GM23338 (cell line): Measurements from ENCODE around the gene IFNLR1. TPM values are rescaled to one million over a fixed set of nuclear protein-coding genes. Genes with fewer than 3 reads are reported as not detected.

Source experiments
- ATAC-seq: fragments of 200-7000 bp; cut with Tn5 transposase; 3 replicates; pipeline ENCODE4 v1.9.1; 2020
- DNase-seq: peaks from one replicate; pipeline ENCODE4 v3.0.0-alpha.2; 2015; ENCODE audit warnings: low spot score
- H2AFZ ChIP-seq: fragments of 200-600 bp; sonication (generic); 2 replicates; pipeline ENCODE4 v1.8.0; 2016; ENCODE audit warnings: antibody characterized with exemption, mild to moderate bottlenecking, moderate library complexity
- H3F3A ChIP-seq: fragments of 200-600 bp; sonication (generic); replicated peaks from 2 replicates; pipeline ENCODE4 v1.8.0; 2017; ENCODE audit warnings: antibody characterized with exemption, mixed run types, low read depth
- H3K27ac ChIP-seq: fragments of 200-600 bp; sonication (generic); 2 replicates; pipeline ENCODE4 v1.6.1; 2016; ENCODE audit warnings: low read depth
- H3K27me3 ChIP-seq: fragments of 200-600 bp; sonication (generic); 2 replicates; pipeline ENCODE4 v1.8.0; 2016; ENCODE audit warnings: mild to moderate bottlenecking, mixed run types, moderate library complexity; ENCODE audit not compliant: insufficient read depth
- H3K36me3 ChIP-seq: fragments of 200-600 bp; sonication (generic); 2 replicates; pipeline ENCODE4 v1.8.0; 2016; ENCODE audit warnings: mild to moderate bottlenecking; ENCODE audit not compliant: insufficient read depth
- H3K4me1 ChIP-seq: fragments of 200-600 bp; sonication (generic); 2 replicates; pipeline ENCODE4 v1.8.0; 2016; ENCODE audit warnings: mild to moderate bottlenecking, moderate library complexity; ENCODE audit not compliant: insufficient read depth
- H3K4me2 ChIP-seq: fragments of 200-600 bp; sonication (generic); 2 replicates; pipeline ENCODE4 v1.7.1; 2017; ENCODE audit warnings: mixed run types
- H3K4me3 ChIP-seq: fragments of 200-600 bp; sonication (generic); 2 replicates; pipeline ENCODE4 v1.6.1; 2016; ENCODE audit warnings: mixed run types
- H3K79me2 ChIP-seq: fragments of 200-600 bp; sonication (generic); replicated peaks from 2 replicates; pipeline ENCODE4 v1.8.0; 2017; ENCODE audit warnings: mild to moderate bottlenecking; ENCODE audit not compliant: insufficient read depth
- H3K9me2 ChIP-seq: fragments of 200-600 bp; sonication (generic); 2 replicates; pipeline ENCODE4 v1.8.0; 2017; ENCODE audit not compliant: insufficient read depth
- H4K20me1 ChIP-seq: fragments of 200-600 bp; sonication (generic); replicated peaks from 2 replicates; pipeline ENCODE4 v1.8.0; 2017; ENCODE audit warnings: mild to moderate bottlenecking; ENCODE audit not compliant: insufficient read depth
- H3K27ac Mint-ChIP-seq: 2 replicates; pipeline ENCODE4 v1.8.0; 2020; ENCODE audit warnings: inconsistent platforms, mild to moderate bottlenecking, moderate library complexity, mixed read lengths
- H3K27me3 Mint-ChIP-seq: 3 replicates; pipeline ENCODE4 v1.8.0; 2022; ENCODE audit warnings: low read depth, mild to moderate bottlenecking, moderate library complexity, mixed read lengths, inconsistent platforms; ENCODE audit not compliant: insufficient read depth, poor library complexity
- H3K36me3 Mint-ChIP-seq: 3 replicates; pipeline ENCODE4 v1.8.0; 2021; ENCODE audit warnings: low read depth, mild to moderate bottlenecking, inconsistent platforms, moderate library complexity, mixed read lengths
- H3K4me1 Mint-ChIP-seq: 3 replicates; pipeline ENCODE4 v1.8.0; 2020; ENCODE audit warnings: mild to moderate bottlenecking, inconsistent platforms, mixed read lengths
- H3K4me3 Mint-ChIP-seq: 3 replicates; pipeline ENCODE4 v1.8.0; 2021; ENCODE audit warnings: moderate library complexity, mild to moderate bottlenecking, inconsistent platforms, mixed read lengths
- H3K9me3 Mint-ChIP-seq: 3 replicates; pipeline ENCODE4 v1.8.0; 2020; ENCODE audit warnings: moderate library complexity, mild to moderate bottlenecking, inconsistent platforms, mixed read lengths
- CREB1 ChIP-seq: fragments of 250-450 bp; sonication (Bioruptor Pico); IDR thresholded peaks from 2 replicates; pipeline ENCODE4 v1.5.0; 2020; ENCODE audit warnings: low read depth, mild to moderate bottlenecking, moderate library complexity
- EZH2 ChIP-seq: fragments of 200-600 bp; sonication (generic); IDR thresholded peaks from one replicate; pipeline ENCODE4 v1.8.0; 2017; ENCODE audit warnings: antibody characterized with exemption, mild to moderate bottlenecking, low read depth; ENCODE audit not compliant: unreplicated experiment
- EZH2phosphoT487 ChIP-seq: fragments of 200-600 bp; sonication (generic); IDR thresholded peaks from one replicate; pipeline ENCODE4 v1.8.1; 2018; ENCODE audit warnings: antibody characterized with exemption; ENCODE audit not compliant: unreplicated experiment
- JUNB ChIP-seq: IDR thresholded peaks from one replicate; pipeline ENCODE4 v1.6.1; 2016; ENCODE audit warnings: antibody characterized with exemption; ENCODE audit not compliant: unreplicated experiment
- NANOG ChIP-seq: IDR thresholded peaks from 2 replicates; pipeline ENCODE4 v1.6.1; 2016; ENCODE audit warnings: antibody characterized with exemption, borderline replicate concordance
- POLR2AphosphoS5 ChIP-seq: IDR thresholded peaks from 2 replicates; pipeline ENCODE4 v1.6.1; 2016; ENCODE audit warnings: antibody characterized with exemption, low read depth
- REST ChIP-seq: IDR thresholded peaks from one replicate; pipeline ENCODE4 v1.6.1; 2018; ENCODE audit warnings: antibody characterized with exemption; ENCODE audit not compliant: unreplicated experiment
- STAT1 ChIP-seq: IDR thresholded peaks from one replicate; pipeline ENCODE4 v1.6.1; 2016; ENCODE audit warnings: antibody characterized with exemption; ENCODE audit not compliant: unreplicated experiment
- ZNF114 ChIP-seq: fragments of 250-450 bp; sonication (Bioruptor Pico); IDR thresholded peaks from 2 replicates; pipeline ENCODE4 v1.5.0; 2020; ENCODE audit warnings: mild to moderate bottlenecking, moderate library complexity
- ZNF331 ChIP-seq: fragments of 250-450 bp; sonication (Bioruptor Pico); IDR thresholded peaks from 2 replicates; pipeline ENCODE4 v1.5.0; 2020; ENCODE audit warnings: low read depth, mild to moderate bottlenecking, moderate library complexity
- polyA plus RNA-seq: library from polyadenylated mRNA; unstranded; fragments of >200 nt; fragmentation: Nextera tagmentation; extraction: Ambion mirVana; gene quantifications from 2 replicates; pipeline ENCODE4 v1.2.1, GENCODE V29; 2016
- total RNA-seq: library from RNA; depleted of rRNA; stranded (reverse); fragments of >200 nt; shearing (Covaris generic); gene quantifications from 2 replicates; pipeline ENCODE4 v1.2.3, GENCODE V29; 2014
- TF ChIP-seq, protein P1 (sequence below), 2 experiments: fragments of 200-600 bp in 1 of 2; sonication (generic) in 1 of 2; conservative IDR thresholded peaks; 2 replicates each; pipeline versions ENCODE4 v1.5.1 to v1.6.1; 2016 to 2017; ENCODE audit warnings: antibody characterized with exemption in 2 of 2, low read depth in 2 of 2, mild to moderate bottlenecking in 2 of 2, moderate library complexity in 1 of 2
- TF ChIP-seq, protein P2 (sequence below): IDR thresholded peaks from 2 replicates; pipeline ENCODE4 v1.6.1; 2016; ENCODE audit warnings: antibody characterized with exemption
- TF ChIP-seq, protein P3 (sequence below): fragments of 250-450 bp; sonication (Bioruptor Pico); IDR thresholded peaks from 2 replicates; pipeline ENCODE4 v1.5.0; 2020; ENCODE audit warnings: mild to moderate bottlenecking, moderate library complexity

The IFNLR1 gene
- total and polyA plus RNA-seq, 2 experiments from 2014 or later = 4.2 to 6.2 TPM

- no peaks in the 10 kb centered on the region for H3K36me3 Mint-ChIP-seq
- H2AFZ ChIP-seq = no peak overlapping the region
- H3K9me2 ChIP-seq = no peaks in the 10 kb centered on the region
- no peaks in the 10 kb centered on the region for H4K20me1 ChIP-seq
- H3K27ac ChIP-seq = no peak overlapping the region
- H3K36me3 ChIP-seq = no peaks in the 10 kb centered on the region
- ATAC-seq (no peak), DNase-seq (no peak)
- no peaks in the 10 kb centered on the region for H3K4me1 ChIP-seq
- no peak for TF ChIP-seq ZNF114 (CRISPR knock-in tag)
- TF ChIP-seq REST = no peak
- no peak for TF ChIP-seq NANOG
- no peak for TF ChIP-seq EZH2phosphoT487
- TF ChIP-seq CREB1 = no peak
- TF ChIP-seq, protein P1, sequence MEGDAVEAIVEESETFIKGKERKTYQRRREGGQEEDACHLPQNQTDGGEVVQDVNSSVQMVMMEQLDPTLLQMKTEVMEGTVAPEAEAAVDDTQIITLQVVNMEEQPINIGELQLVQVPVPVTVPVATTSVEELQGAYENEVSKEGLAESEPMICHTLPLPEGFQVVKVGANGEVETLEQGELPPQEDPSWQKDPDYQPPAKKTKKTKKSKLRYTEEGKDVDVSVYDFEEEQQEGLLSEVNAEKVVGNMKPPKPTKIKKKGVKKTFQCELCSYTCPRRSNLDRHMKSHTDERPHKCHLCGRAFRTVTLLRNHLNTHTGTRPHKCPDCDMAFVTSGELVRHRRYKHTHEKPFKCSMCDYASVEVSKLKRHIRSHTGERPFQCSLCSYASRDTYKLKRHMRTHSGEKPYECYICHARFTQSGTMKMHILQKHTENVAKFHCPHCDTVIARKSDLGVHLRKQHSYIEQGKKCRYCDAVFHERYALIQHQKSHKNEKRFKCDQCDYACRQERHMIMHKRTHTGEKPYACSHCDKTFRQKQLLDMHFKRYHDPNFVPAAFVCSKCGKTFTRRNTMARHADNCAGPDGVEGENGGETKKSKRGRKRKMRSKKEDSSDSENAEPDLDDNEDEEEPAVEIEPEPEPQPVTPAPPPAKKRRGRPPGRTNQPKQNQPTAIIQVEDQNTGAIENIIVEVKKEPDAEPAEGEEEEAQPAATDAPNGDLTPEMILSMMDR (conservative IDR thresholded peaks at IDR 0.05; ENCODE audit: low read depth in 2 of 2) = no peak
- no peak for TF ChIP-seq EZH2
- no peak for TF ChIP-seq POLR2AphosphoS5
- TF ChIP-seq, protein P2, sequence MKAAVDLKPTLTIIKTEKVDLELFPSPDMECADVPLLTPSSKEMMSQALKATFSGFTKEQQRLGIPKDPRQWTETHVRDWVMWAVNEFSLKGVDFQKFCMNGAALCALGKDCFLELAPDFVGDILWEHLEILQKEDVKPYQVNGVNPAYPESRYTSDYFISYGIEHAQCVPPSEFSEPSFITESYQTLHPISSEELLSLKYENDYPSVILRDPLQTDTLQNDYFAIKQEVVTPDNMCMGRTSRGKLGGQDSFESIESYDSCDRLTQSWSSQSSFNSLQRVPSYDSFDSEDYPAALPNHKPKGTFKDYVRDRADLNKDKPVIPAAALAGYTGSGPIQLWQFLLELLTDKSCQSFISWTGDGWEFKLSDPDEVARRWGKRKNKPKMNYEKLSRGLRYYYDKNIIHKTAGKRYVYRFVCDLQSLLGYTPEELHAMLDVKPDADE = no peak
- TF ChIP-seq ZNF331 = no peak
- no peak for TF ChIP-seq JUNB
- TF ChIP-seq, protein P3, sequence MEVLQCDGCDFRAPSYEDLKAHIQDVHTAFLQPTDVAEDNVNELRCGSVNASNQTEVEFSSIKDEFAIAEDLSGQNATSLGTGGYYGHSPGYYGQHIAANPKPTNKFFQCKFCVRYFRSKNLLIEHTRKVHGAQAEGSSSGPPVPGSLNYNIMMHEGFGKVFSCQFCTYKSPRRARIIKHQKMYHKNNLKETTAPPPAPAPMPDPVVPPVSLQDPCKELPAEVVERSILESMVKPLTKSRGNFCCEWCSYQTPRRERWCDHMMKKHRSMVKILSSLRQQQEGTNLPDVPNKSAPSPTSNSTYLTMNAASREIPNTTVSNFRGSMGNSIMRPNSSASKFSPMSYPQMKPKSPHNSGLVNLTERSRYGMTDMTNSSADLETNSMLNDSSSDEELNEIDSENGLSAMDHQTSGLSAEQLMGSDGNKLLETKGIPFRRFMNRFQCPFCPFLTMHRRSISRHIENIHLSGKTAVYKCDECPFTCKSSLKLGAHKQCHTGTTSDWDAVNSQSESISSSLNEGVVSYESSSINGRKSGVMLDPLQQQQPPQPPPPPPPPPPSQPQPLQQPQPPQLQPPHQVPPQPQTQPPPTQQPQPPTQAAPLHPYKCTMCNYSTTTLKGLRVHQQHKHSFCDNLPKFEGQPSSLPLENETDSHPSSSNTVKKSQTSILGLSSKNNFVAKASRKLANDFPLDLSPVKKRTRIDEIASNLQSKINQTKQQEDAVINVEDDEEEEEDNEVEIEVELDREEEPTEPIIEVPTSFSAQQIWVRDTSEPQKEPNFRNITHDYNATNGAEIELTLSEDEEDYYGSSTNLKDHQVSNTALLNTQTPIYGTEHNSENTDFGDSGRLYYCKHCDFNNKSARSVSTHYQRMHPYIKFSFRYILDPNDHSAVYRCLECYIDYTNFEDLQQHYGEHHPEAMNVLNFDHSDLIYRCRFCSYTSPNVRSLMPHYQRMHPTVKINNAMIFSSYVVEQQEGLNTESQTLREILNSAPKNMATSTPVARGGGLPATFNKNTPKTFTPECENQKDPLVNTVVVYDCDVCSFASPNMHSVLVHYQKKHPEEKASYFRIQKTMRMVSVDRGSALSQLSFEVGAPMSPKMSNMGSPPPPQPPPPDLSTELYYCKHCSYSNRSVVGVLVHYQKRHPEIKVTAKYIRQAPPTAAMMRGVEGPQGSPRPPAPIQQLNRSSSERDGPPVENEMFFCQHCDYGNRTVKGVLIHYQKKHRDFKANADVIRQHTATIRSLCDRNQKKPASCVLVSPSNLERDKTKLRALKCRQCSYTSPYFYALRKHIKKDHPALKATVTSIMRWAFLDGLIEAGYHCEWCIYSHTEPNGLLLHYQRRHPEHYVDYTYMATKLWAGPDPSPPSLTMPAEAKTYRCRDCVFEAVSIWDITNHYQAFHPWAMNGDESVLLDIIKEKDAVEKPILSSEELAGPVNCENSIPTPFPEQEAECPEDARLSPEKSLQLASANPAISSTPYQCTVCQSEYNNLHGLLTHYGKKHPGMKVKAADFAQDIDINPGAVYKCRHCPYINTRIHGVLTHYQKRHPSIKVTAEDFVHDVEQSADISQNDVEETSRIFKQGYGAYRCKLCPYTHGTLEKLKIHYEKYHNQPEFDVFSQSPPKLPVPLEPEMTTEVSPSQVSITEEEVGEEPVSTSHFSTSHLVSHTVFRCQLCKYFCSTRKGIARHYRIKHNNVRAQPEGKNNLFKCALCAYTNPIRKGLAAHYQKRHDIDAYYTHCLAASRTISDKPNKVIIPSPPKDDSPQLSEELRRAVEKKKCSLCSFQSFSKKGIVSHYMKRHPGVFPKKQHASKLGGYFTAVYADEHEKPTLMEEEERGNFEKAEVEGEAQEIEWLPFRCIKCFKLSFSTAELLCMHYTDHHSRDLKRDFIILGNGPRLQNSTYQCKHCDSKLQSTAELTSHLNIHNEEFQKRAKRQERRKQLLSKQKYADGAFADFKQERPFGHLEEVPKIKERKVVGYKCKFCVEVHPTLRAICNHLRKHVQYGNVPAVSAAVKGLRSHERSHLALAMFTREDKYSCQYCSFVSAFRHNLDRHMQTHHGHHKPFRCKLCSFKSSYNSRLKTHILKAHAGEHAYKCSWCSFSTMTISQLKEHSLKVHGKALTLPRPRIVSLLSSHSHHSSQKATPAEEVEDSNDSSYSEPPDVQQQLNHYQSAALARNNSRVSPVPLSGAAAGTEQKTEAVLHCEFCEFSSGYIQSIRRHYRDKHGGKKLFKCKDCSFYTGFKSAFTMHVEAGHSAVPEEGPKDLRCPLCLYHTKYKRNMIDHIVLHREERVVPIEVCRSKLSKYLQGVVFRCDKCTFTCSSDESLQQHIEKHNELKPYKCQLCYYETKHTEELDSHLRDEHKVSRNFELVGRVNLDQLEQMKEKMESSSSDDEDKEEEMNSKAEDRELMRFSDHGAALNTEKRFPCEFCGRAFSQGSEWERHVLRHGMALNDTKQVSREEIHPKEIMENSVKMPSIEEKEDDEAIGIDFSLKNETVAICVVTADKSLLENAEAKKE (CRISPR knock-in tag) = no peak
- TF ChIP-seq STAT1 = no peak
- no peak overlapping the region for H3K4me3 ChIP-seq
- no peaks in the 10 kb centered on the region for H3K9me3 Mint-ChIP-seq
- H3K4me2 ChIP-seq = no peak overlapping the region
- no peaks in the 10 kb centered on the region for H3K4me1 Mint-ChIP-seq
- peaks cover 8% of the 10 kb centered on the region for H3K27me3 Mint-ChIP-seq
- no peak overlapping the region for H3K4me3 Mint-ChIP-seq
- no peaks in the 10 kb centered on the region for H3K79me2 ChIP-seq
- no peak overlapping the region for H3K27ac Mint-ChIP-seq
- no peaks in the 10 kb centered on the region for H3K27me3 ChIP-seq
- H3F3A ChIP-seq = no peaks in the 10 kb centered on the region
Observed at GRCh38 chr1:24121406-24121805, 65.7 kb downstream of the IFNLR1 start.
